Measurements from ENCODE around the gene TLE7.

- no peak for TF ChIP-seq ZNF274 (IDR thresholded peaks at IDR 0.05; ENCODE audit: low read length)
- TF ChIP-seq ZNF274 (tag by site-specific recombination; IDR thresholded peaks at IDR 0.05; ENCODE audit: borderline replicate concordance): no peak
- no peak for TF ChIP-seq REST (tag by site-specific recombination; IDR thresholded peaks at IDR 0.05)
- no peak for TF ChIP-seq ZSCAN18 (tag by site-specific recombination; IDR thresholded peaks at IDR 0.05)
- no peak for TF ChIP-seq ZBTB49 (tag by site-specific recombination; IDR thresholded peaks at IDR 0.05; ENCODE audit: low read depth)
Observed at GRCh38 chr16:71489122-71489521, 47.3 kb upstream of the TLE7 start, which contains the start of gene ZNF19.

Data from HEK293 (cell line).